ENCODE results near the gene IGFLR1. TPM values are rescaled to one million over a fixed set of nuclear protein-coding genes. Genes with fewer than 3 reads are reported as not detected.
A peak's percentile ranks its signal among the peaks of the same experiment; 100 is the strongest.

Gene IGFLR1
- total and polyA plus RNA-seq, 9 of the 15 experiments (the other 6 are each of a cell fraction or from before 2014, with no cell fraction given) = 1.0 to 14.3 (median 4.6) TPM

GRCh38 chr19:35716801-35717664 is 25.2 kb downstream of the IGFLR1 start (continued):
- no peak for TF ChIP-seq EWSR1 (IDR thresholded peaks at IDR 0.05; ENCODE audit: borderline replicate concordance, low read depth, partially characterized antibody)
- TF ChIP-seq ZC3H11A (IDR thresholded peaks at IDR 0.05; ENCODE audit: low read depth, low read length) = no peak
- peak; percentile 93 for TF ChIP-seq ARID4B (CRISPR knock-in tag; IDR thresholded peaks at IDR 0.05)
- peak; percentile 58 for TF ChIP-seq GABPB1 (CRISPR knock-in tag; IDR thresholded peaks at IDR 0.05)
- peak; percentile 63; the same call in 1 of the 2 replicates for TF ChIP-seq MTA3 (IDR thresholded peaks at IDR 0.05; ENCODE audit: borderline replicate concordance)
- TF ChIP-seq RBM34 (IDR thresholded peaks at IDR 0.05; ENCODE audit: borderline replicate concordance, insufficient read depth, low read length) = no peak
- TF ChIP-seq TOE1 (IDR thresholded peaks at IDR 0.05; ENCODE audit: borderline replicate concordance) = peak; percentile 54; the same call in 1 of the 2 replicates
- TF ChIP-seq TOE1 (CRISPR knock-in tag; IDR thresholded peaks at IDR 0.05; ENCODE audit: borderline replicate concordance, low read depth) = 0 out of 2 replicates have a peak, but pooled peaks have one; percentile 62
- TF ChIP-seq POLR2G (IDR thresholded peaks at IDR 0.05; ENCODE audit: low read depth, low read length) = peak; percentile 88
- no peak for TF ChIP-seq TEAD2 (tag; IDR thresholded peaks at IDR 0.05)
- no peak for TF ChIP-seq ZFPM2 (CRISPR knock-in tag; IDR thresholded peaks at IDR 0.05)
- TF ChIP-seq ZNF197 (CRISPR knock-in tag; IDR thresholded peaks at IDR 0.05; ENCODE audit: low read depth) = peak; percentile 78; the same call in 1 of the 2 replicates
- 0 out of 2 replicates have a peak, but pooled peaks have one; percentile 16 for TF ChIP-seq SMAD4 (CRISPR knock-in tag; conservative IDR thresholded peaks at IDR 0.05)
- no peak for TF ChIP-seq HMG20B (CRISPR knock-in tag; IDR thresholded peaks at IDR 0.05)
- no peak for TF ChIP-seq NFE2L1 (tag; IDR thresholded peaks at IDR 0.05; ENCODE audit: borderline replicate concordance, low read depth)
- TF ChIP-seq SETDB1 (IDR thresholded peaks at IDR 0.05; ENCODE audit: low read length) = no peak
- no peak for TF ChIP-seq ZNF830 (CRISPR knock-in tag; IDR thresholded peaks at IDR 0.05)
- peak; percentile 60 for TF ChIP-seq SMARCA4 (IDR thresholded peaks at IDR 0.05)
- TF ChIP-seq HMBOX1 (IDR thresholded peaks at IDR 0.05) = peak; percentile 89
- TF ChIP-seq PRPF4 (IDR thresholded peaks at IDR 0.05; ENCODE audit: insufficient read depth, low read depth, low read length, poor library complexity, severe bottlenecking) = no peak
- 0 out of 2 replicates have a peak, but pooled peaks have one; percentile 12 for TF ChIP-seq USF2 (CRISPR knock-in tag; IDR thresholded peaks at IDR 0.05)
- TF ChIP-seq SOX6 (IDR thresholded peaks at IDR 0.05) = peak; percentile 85
